ENCODE data around the gene FNIP2.

DNA sequence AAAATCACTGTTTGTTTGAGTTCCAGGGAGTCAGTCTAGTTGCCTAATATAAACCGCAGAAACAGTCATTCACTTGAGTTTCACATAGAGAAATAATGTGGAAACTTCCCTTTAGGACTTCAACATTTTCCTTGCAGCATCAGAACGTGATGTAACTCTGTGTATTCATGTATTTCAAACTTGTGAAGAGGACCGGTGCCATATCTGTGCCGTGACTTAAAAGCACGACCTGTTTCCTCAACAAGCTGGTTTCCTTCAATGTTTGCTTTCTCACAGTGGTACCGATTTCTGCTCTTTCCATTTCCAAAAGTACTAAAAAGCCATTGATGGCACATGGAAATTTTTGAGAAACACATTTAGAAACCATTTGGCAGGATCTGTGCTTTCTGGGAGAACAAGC lies 167.4 kb downstream of the FNIP2 start:
- no peak for TF ChIP-seq SUZ12 (IDR thresholded peaks at IDR 0.05; ENCODE audit: extremely low read depth, insufficient read depth, insufficient read length)
- no peak for TF ChIP-seq ZNF274 (IDR thresholded peaks at IDR 0.05; ENCODE audit: low read depth, low read length)
